ENCODE data around the gene TYMS.

DNA sequence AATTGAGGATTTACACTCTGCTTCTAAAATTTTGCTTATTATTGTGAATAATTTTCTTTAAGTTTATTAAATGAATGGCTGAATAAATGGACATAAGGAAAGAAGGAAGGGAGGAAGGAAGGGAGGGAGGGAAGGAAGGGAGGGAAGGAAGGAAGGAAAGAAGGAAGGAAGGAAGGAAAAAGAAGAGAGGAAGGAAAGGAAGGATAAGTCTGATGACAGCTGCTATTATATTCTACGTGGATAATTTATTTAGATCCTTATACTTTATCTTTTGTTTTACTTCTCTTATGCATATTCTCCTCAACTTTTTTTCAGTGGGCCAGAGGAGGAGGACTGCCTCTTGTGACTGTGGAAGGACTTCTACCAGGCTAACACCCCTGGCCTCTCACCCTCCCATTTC, 43.3 kb upstream of the TYMS start:
- no peak for TF ChIP-seq CTCF (conservative IDR thresholded peaks at IDR 0.05)
- TF ChIP-seq ZFX (IDR thresholded peaks at IDR 0.05), result no peak
